ENCODE data around the gene TMIE. TPM values are rescaled to one million over a fixed set of nuclear protein-coding genes. Genes with fewer than 3 reads are reported as not detected.

The TMIE gene
- total and polyA plus RNA-seq, 4 donors: 0.32 to 0.71 (median 0.57) TPM

- no peak overlapping the region for H3K27ac ChIP-seq (ENCODE audit: low read depth in 1 of 2, low read length in 1 of 2)
- WGBS, 2 donors: 87 to 90% methylated on average over 7 of the region's 7 CpGs
- no peak for DNase-seq
Observed at GRCh38 chr3:46707601-46708011, 6.4 kb downstream of the TMIE start.

DNA sequence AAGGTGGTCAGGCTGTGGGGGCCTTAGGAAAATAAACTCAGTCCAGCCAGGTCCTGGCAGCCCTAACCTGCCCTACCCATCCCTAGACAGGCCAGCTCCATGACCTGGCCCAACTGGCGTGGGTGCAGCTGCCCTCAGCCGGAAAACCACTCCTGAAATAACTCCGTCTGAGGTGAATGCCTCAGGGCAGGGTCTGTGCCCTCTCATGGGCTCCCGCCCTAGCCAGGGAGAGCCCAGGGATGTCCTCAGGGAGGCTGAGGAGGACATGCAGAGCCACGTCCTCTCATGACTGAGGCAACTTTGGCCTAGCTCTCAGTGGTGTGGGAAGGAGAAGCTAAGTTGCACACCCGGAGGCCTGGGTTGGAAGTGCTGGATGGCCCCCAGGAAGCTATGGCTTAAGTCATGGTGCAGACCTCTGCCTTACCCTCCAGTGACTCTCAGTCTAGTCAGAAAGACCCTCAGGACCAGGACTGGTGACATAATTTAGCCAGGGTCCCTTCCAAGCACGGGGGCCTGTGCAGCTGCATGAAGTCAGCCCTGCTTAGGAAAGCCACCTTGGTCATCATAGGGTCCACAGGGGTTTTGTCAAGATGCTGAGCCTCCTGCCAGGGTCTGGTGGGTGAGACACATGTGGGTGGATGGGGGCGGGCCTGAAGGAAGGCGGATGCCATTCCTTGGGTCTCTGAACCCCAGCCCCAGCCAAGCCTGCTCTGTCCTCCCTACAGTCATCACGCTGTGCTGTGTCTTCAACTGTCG is 7.4 kb downstream of the TMIE start:
- H3K36me3 ChIP-seq (ENCODE audit: control insufficient read depth in 4 of 4, insufficient read depth in 4 of 4, low read length in 4 of 4): no peaks in the 10 kb centered on the region
- peak in 1 of 3 donors; percentile 10 for DNase-seq
- peaks cover 0 to 7% (median 0%) of the 10 kb centered on the region in 5 donors for H3K4me1 ChIP-seq (ENCODE audit: control insufficient read depth in 5 of 5, insufficient read depth in 5 of 5, low read length in 5 of 5)

More at GRCh38 chr3:46707601-46708011, 6.4 kb downstream of the TMIE start:
- Histone ChIP-seq H3K4me3 (no peak overlapping the region), H3K4me1 (ENCODE audit: control insufficient read depth in 5 of 5, insufficient read depth in 5 of 5, low read length in 5 of 5) (peaks cover 0 to 7% (median 0%) of the 10 kb centered on the region in 5 donors), H3K9ac (ENCODE audit: insufficient read depth in 1 of 2, low read length in 2 of 2) (no peak overlapping the region), H3K27me3 (ENCODE audit: control insufficient read depth in 3 of 3, insufficient read depth in 3 of 3, low read length in 2 of 3) (no peaks in the 10 kb centered on the region), H3K36me3 (ENCODE audit: control insufficient read depth in 4 of 4, insufficient read depth in 4 of 4, low read length in 4 of 4) (no peaks in the 10 kb centered on the region), H3K9me3 (ENCODE audit: control insufficient read depth in 4 of 4, insufficient read depth in 3 of 4, low read length in 3 of 4) (no peaks in the 10 kb centered on the region)
- ATAC-seq (ENCODE audit: insufficient read depth, low FRiP score): no peak
- TF ChIP-seq CTCF (IDR thresholded peaks at IDR 0.05; ENCODE audit: control extremely low read depth, extremely low read depth): no peak

GRCh38 chr3:46709157-46709654 is 8.0 kb downstream of the TMIE start:
- 91 to 96% methylated on average over 7 of the region's 7 CpGs for WGBS, 2 donors
- ATAC-seq (ENCODE audit: insufficient read depth, low FRiP score) (no peak), DNase-seq (no peak)
- peaks cover 0 to 7% (median 0%) of the 10 kb centered on the region in 5 donors for H3K4me1 ChIP-seq (ENCODE audit: control insufficient read depth in 5 of 5, insufficient read depth in 5 of 5, low read length in 5 of 5)
- H3K9ac ChIP-seq (ENCODE audit: insufficient read depth in 1 of 2, low read length in 2 of 2): no peak overlapping the region
- H3K36me3 ChIP-seq (ENCODE audit: control insufficient read depth in 4 of 4, insufficient read depth in 4 of 4, low read length in 4 of 4): no peaks in the 10 kb centered on the region
- no peak for TF ChIP-seq CTCF (IDR thresholded peaks at IDR 0.05; ENCODE audit: control extremely low read depth, extremely low read depth)
- no peaks in the 10 kb centered on the region for H3K27me3 ChIP-seq (ENCODE audit: control insufficient read depth in 3 of 3, insufficient read depth in 3 of 3, low read length in 2 of 3)
- H3K4me3 ChIP-seq: no peak overlapping the region
- H3K9me3 ChIP-seq (ENCODE audit: control insufficient read depth in 4 of 4, insufficient read depth in 3 of 4, low read length in 3 of 4): no peaks in the 10 kb centered on the region
- H3K27ac ChIP-seq (ENCODE audit: low read depth in 1 of 2, low read length in 1 of 2): no peak overlapping the region

More for the DNA sequence above, 7.4 kb downstream of the TMIE start:
- no peak overlapping the region for H3K9ac ChIP-seq (ENCODE audit: insufficient read depth in 1 of 2, low read length in 2 of 2)
- H3K4me3 ChIP-seq: no peak overlapping the region
- no peak for ATAC-seq (ENCODE audit: insufficient read depth, low FRiP score)
- H3K27me3 ChIP-seq (ENCODE audit: control insufficient read depth in 3 of 3, insufficient read depth in 3 of 3, low read length in 2 of 3): no peaks in the 10 kb centered on the region
- TF ChIP-seq CTCF (IDR thresholded peaks at IDR 0.05; ENCODE audit: control extremely low read depth, extremely low read depth): no peak
- WGBS, 2 donors: 87 to 88% methylated on average over 11 of the region's 11 CpGs
- H3K9me3 ChIP-seq (ENCODE audit: control insufficient read depth in 4 of 4, insufficient read depth in 3 of 4, low read length in 3 of 4): no peaks in the 10 kb centered on the region
- H3K27ac ChIP-seq (ENCODE audit: low read depth in 1 of 2, low read length in 1 of 2): no peak overlapping the region
